HG03196 (cell line): Measurements from ENCODE around the gene CIC.

Experiments used
- ATAC-seq: cut with Tn5 transposase; IDR thresholded peaks from one replicate; pipeline ENCODE4 v1.9.1; 2021; ENCODE audit not compliant: unreplicated experiment

The CIC gene

DNA sequence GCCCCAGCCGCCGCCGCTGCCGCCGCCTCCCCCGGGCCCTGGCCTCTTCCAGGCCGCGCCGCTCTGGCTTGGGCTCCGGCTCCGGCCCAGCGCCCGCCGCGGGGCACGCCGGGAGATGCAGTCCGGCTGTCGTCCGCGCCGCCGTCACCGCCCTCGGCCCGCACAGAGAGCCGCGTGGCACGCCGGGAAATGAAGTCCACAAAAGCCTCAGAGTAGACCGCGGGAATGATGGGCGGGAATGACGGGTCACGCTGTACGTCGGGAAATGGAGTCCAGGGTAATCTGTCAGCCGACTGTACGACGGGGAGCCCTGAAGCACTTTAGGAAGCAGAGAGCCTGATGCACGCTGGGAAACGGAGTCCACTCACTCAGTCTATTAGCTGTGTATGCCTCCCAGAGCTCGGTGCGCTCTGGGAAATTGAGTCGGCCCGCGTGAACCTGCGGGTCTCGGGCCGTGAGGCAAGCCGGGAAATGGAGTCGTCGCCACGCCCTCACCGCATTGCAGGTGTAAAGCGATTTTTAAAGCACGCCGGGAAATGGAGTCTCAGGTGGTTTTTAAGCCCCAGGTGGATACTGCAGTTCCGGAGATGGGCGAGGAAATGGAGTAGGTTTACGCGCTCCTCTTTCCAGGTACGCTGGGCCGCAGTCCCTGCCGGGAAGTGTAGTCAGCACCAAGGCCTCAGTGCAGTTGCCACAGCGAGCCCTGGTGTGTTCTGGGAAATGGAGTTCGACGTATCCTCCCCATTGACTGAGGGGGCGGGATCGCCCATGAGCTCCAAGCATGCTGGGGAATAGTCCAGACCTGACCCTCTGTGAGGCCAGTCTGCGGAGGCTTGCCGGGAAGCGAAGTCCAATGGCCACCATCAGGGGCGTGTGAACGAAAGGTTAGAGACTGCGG, 26.3 kb upstream of the CIC start, which contains the start of gene GSK3A:
Gene GSK3A, minus strand, starts transcription at position 91 of the 898 bp plus-strand sequence. CDS start 137 bp downstream, outside the sequence.
- peak; percentile 65 for ATAC-seq

DNA sequence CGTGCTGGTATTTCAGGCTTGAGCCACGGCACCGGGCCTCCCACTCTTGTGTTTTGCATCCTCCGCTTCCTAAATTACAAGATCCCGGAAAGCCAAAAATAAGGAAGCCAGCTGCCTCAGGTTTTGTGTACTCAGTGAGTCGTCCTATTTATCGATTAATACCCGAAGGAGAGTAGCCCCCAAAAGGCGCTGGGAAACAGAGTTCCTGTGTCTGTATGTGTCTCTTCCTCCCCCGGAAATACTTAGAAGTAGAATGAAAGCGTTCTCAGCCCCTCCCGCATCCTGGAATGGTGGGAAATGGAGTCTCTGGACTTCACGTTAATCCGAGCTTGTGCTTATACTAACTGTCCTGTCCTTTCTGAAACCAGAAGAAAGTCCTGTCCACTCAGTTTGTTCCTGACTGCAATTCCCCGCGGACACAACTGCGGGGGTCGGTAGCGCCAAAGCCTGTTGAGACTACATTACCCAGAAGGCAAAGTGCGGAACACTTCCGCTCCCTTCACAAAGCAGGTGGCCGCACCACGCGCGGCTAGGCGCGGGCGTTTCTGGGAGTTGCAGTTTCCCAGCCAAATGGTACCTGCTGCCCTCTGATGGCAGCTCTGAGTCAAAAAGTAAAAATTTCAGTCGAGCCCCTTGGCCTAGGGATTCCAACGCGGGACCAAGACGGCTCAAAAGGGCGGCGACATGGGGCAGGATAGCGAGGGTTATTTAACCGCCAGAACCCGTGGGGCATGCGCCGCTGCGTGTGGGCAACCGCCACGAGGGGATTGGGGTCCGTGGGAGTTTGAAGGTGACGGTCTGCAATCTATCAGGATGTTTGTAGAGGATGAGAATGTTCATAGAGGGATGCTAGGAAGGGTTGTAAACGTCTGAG, 24.5 kb upstream of the CIC start:
- ATAC-seq: peak; percentile 32

DNA sequence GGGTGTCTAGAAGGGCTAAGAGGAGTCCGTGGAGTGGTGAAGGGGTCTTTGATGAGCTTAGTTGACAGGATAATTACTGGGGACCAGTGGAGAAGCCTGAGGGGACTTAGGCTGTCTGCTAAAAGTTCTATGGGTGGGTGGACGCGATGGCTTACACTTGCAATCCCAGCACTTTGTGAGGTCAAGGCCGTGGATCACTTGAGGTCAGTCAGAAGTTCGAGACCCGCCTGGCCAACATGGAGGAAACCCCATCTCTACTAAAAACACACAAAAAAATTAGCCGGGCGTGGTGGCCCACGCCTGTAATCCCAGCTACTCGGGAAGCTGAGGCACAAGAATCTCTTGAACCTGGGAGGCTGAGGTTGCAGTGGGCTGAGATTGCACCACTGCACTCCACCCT, 23.8 kb upstream of the CIC start:
- ATAC-seq: no peak

DNA sequence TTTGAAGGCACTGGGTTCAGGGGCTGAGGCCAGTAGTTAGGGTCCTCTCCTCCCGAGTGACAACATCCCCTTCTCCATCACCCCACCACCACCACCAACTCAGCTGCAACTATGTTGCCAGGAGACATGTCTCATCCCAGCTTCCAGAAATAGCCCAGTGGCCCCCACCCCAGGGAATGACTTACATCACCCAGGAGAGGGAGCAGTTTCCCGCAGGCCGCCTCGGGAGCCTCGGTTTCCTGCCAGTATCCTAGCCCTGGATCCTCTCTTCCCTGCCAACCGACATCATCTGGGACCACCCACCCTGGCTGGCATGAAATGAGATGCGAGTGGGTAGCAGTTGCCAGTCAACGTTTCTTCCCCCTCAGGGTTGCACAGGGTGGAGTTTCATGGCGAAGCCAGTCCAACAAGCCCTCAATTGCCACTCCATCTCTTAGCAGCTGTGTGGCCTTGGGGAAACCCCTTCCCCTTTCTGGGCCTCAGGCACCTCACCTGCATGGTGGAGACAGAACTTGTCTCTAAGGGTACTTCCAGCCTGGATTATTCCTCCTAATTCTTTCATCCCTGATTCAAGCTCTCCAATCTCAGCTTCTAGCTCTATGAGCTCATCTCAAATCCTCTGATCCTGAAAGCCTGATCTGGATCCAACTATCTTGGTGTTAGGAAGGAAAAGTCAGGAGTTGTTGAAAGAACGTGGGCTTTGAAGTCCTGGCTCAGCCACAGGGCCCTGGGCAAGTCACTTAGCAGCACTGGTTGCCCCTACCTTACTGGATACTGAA, 22.7 kb upstream of the CIC start:
- no peak for ATAC-seq

DNA sequence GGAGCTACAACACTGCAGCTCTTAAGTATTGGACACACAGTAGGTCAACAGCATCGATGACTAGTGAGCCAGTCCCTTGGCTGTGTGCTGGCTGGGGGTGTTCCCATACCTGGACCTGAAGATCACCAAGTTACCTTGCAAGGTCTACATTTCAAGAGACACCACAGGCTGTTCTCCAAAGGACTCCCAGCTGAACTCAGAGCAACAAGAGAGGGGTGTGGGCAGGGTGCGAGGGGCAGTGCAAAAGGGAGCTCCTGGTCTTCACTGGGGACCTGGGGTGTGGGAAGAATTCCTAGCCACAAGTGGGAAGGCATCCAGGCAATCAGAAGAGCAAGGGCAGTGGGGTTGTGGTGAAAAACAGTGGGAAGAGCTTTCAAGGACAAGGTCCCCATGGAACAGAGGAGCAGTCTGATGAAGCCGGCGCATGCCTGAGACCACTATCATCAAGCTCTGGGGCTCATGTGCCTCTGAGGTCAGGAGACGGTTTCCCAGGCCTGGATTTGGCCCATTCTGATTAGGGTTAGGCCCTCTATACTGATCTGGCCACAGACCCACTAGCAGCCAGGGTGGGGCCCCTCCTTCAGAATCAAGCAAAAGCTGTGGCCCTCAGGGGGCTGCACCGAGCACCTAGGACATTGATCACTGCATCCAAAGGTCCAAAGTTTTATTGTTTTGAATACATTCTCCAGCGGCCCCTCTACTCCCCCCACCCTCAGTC, 22.0 kb upstream of the CIC start:
- ATAC-seq: no peak

DNA sequence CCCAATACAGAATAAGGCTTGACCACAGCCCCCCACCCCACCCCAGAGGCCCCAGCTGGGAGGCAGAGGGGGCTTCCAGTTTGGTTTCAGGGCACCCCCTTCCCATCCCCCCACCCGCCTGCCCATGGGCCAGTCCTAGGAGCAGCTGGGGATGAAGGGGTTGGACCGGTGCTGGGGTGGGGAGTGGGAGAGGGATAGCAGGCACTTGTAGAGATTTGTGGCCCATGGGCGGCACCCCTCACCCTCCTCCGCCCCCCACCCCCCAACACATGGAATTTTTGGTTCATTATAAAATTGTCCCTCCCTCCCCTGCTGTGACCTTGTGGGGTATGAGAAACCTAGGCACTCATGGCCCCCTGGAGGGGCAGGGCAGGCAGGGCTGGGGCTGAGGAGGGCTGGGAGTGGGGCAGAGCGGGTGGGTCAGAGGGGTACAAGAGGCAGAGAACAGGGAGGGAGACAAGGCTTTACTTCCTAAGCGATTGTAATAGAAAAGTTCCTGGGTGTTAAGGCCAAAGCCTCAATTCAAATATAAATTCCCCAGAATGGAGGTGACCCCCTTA, 21.3 kb upstream of the CIC start:
- no peak for ATAC-seq

DNA sequence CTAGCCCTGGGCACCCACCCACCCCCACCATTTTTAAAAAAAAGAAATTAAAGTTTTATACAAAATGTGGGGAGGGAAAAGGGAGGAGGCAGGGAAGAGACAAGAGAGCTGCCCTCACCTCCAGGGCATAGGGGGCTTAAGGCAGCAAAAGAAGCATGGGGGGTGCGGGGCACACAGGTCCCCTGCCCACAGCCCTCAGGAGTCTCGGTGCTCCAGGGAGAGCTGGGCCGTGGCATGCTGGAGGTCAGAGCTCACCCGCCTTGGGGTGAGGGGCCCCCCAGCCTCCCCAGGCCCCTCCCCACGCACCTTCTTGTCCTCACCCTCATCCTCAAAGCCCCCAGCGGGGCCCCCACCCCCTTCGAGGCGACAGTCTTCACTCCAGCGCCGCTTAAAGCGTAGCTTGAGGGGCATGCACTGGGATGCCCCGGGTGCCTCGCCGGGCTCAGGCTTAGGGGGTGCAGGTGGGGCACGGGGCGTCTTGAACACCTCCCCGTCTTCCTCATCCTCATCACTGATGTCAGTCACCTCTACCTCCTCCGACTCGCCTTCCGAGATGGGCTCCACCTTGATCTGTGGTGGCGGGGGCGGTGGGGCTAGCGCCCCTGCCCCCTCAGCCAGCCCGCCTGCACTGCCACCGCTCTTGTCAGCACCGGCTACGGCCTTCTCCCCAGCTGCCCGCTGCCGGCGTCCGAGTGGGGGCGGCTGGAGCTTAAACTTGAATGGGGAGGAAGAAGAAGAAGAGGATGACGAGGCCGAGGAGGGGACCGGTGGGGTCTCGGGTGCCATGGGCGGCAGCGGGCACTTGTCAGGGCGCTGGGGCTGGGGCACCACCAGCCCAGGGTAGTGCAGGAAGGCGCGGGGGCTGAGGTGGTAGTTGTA, 20.5 kb upstream of the CIC start:
- ATAC-seq: no peak

DNA sequence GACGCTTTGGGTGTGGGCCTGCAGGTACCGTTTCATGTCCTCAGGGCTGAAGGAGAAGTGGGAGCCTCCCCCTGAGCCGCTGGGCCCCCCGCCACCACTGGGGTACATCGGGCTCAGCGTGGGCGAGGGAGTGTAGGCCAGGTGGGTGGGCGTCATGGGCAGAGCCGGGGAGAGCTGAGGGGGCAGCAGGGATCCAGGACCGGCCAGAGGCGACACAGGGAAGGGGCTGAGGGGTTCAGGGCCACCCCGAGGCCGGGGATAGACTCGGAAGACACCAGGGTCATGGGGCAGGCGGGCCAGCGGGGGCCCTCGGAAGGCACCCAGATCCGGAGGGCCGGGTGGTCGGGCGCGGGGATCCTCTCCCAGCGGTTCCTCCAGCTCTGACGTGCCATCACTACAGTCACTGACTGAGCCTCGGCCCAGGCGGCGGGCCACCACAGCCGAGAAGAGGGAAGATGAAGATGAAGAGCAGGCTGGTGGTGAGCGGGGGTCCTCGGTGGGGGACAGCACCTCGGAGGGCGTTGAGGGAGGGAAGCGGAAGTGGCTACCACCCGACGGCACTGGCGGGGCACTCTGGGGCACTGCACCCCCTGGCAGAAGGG, 19.8 kb upstream of the CIC start:
- no peak for ATAC-seq

DNA sequence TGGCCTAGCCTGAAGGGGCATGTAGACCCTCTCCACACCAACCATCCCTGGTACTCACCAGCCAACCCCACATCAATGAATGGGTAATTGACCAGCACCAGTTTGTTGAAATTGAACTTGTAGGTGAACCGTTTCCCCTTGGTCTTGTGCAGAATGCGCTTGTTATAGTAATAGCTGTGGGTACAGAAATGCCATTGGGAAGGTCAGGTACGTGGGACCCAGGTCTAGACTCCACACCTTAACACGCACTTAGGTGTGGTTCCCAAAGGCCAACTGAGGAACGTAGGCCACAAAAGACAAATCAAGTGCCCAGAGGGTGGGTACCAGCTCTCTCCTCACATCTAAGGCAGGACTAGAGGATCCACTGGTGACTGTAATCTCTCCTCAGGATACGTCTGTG, 19.3 kb upstream of the CIC start:
- no peak for ATAC-seq

DNA sequence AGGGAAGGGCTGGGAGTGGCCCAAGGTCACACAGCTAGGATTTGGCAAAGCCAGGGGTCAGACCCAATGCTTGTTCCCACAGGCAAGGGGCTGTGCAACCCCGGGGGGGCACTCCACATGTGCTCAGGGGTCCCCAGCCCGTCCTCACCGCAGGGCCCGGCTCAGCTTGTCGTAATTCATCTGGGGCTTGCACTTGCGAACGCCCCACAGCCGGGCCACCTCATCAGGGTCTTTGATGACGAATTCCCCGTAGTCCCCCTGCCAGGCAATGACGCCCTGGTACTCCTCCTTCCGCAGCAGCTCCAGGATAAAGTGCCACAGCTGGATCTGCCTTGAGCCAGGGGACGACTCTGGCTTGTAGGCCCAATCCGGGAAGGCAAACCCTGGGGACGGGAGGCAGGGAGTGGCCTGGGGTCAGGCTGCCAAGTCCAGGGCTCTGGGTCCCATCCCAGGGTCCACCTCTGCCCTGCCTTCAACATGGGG, 18.8 kb upstream of the CIC start:
- ATAC-seq: no peak

DNA sequence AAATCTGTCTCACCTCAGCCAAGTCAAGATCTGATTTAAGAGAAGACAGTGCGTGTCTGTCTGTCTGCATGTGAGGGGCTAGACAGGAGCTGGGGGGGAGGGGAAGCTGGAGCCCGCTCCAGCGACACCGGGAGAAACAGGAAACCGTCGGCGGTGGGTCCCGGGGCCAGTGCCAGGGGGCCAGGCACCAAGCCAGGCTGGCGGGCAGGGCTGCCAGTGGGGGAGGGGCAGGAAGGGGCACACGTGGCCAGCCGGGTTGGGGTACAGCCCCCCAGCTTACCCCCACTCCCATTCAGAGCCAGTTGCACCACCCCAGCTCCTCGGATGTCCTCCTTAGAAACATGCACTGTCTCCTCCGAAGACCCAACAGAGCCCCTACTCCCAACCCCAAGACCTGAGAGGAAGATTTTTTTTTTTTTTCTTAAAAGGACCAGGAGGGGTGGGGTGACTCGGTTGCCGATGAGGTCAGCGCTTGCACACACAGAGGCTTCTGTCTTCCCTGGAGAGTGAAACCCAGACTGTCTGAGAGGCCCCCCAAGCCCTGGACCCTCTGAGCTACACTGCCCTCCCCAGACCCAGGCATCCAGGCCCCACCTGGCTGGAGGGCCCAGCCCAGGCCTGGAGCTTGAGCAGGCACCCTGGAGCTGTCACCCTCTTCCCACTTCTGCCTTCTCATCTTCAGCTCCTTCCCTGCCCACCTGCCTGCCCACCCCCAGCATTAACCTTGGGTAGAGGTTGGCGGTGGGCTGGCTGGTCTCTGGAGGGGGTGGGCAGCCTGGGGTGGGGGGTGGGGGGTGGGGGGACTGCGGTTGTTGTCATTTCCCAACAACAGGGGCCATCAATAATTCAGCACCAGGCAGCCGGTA, 18.2 kb upstream of the CIC start:
- no peak for ATAC-seq

DNA sequence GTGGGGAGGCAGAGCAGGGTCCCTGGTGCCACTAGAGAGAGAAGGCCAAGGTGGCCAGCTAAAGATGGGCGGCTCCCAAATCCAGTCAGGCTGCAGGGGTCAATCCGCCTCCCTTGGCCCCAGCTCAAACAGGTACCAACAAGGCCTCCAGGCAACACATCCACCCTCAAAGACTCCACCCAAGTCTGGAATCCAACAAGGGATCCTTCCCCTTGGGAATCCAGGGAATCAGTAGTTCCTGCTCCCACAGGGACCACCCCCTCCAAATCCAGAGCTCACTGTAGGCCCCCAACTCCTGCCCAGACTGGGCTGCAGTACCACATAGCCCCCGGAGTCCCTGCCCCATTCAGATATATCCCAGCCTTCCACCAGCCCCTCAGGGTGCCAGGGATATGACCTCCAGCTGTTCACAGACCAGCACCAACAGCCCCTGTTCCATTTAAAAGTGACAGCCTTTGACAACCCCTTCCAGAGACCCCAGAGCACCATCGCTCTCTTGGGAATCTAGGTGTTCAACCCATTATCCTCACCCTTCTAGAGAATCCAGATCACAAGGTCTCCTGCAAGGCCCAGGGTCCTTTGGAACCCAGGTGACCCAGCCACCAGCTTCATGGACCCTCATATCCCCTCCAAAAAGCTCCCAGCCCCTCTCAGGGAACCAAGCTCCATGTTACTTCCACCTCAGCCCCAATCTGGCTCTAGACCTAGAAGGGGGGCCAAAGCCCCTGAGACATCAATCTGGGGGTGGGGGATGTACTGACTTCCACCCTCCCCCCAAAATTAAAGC, 17.3 kb upstream of the CIC start:
- ATAC-seq: no peak

DNA sequence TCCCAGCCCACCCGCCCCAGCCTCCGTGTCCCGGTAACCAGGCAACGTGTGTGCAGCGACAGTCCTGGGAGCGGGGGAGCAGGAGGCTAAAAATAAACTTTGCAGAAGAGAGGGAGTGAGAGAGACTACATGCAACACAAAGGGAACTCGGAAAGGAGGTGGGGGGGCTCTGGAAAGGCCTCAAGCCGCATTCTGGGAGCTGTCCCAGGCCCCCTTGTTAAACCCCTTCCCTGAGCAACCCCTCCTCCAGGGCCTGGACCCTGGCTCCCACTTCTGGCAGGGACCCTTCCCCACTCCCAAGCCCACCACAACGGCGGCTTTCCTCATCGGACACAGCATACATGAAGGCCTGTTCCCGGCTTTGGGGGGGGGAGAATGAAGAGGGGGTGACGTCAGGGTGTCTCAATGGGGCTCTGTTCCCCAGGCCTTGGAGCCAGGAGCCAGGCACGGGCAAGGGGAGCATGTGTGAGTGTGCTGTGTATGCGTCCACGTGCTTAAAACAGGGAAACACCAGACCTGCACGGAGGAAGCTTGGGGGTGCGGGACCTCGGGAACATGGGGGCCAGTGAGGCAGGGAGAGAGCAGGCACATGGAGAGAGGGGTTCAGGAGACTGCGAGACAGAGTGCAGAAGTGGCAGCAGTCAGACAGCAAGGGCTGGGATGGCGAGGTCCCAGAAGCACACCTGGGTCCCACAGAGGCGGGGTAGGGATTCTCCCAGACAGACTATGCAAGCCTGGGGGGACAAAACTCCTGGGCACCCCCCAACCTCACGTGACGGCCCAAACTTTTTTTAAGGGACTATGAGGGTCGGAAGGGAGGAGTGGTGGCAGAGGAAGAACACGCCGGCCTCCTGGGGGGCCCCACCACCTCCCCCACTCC, 16.4 kb upstream of the CIC start:
- no peak for ATAC-seq

DNA sequence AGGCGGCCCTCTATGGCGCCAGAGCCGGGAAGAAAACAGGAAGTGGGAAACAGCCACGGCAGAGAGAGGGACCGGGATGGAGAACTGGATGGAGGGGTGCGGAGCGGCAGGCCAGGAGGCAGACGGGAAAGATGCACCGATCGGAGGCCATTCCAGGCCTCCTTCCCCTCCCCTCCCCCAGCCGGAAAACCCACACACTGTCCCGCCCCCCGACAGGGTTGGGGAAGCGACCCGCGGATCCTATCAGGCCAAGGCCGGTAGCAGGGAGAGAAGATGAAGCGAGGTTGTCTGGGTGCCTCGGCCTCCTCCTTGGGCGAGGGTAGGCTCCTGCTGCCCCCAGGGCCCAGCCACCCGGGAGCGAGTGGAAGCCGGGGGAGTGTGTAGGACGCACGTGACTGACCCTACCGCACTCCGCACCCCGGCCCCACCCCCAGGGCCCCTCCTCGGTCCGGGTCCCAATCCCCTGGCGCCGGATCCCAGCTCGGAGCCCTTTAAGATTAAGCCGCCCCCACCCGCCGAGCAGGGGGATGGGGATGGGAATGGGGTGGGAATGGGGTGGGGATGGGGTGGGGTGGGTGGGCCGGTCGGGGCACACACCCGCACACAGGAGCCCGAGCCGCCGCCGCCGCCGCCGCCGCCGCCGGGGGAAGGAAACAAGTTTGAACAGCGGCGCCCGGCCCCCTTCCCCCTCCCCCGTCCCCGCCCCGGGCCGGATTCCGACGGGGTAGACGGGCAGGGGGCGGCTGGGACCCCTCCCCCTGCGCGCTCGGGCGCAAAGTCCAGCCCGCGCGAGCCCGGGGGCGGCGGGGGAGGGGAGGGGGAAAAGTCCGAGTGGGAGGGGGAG, 15.6 kb upstream of the CIC start:
- peak; percentile 6 for ATAC-seq
